ENCODE results near the gene LRRC3C. TPM values are rescaled to one million over a fixed set of nuclear protein-coding genes. Genes with fewer than 3 reads are reported as not detected.

The LRRC3C gene
- total RNA-seq, 1 experiment from 2014 or later = not detected

DNA sequence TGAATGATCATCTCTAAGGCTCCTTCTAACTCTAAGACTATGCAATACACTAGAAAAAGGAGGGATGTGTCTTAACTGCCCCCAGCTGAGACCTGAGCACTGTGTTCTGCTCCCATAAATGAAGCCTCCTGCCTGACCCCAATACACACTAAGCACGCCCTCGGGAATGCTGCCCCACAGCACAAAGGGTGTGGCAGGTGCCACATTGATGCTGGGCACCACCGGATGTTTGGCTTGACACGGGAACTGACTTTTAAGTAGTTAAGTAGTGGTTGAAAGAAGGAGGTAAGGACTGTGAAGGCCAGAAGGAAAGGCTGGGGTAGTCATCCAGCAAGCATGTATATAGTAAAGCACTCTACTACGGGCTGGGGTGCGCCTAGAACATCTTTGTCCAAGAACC is 39.2 kb downstream of the LRRC3C start:
- in situ Hi-C loops (cut with HindIII; ENCODE audit: low pct_unique_long_range_greater_than_20kb, low sequenced_read_pairs) = no loop called here
- DNase-seq (ENCODE audit: low read depth) = no peak

DNA sequence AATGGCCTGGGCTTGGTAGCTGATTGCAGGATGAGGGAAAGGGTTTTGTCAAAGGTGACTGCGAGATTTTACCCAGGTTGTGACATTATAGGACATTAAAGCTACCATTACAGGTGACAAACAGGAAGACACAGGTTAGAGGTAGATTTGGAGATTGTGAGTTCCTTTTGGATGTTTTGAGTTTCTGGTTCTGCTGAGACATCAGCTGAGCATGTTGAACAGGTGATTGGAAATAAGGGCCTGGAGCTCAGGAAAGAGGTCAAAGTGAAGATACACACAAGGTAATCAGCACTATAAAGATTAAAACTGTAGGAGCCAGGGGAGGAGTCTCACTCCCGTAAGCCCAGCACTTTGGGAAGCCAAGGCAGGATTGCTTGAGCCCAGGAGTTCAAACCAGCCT is 41.2 kb downstream of the LRRC3C start:
- in situ Hi-C loops (cut with HindIII; ENCODE audit: low pct_unique_long_range_greater_than_20kb, low sequenced_read_pairs) = no loop called here
- no peak for DNase-seq (ENCODE audit: low read depth)

DNA sequence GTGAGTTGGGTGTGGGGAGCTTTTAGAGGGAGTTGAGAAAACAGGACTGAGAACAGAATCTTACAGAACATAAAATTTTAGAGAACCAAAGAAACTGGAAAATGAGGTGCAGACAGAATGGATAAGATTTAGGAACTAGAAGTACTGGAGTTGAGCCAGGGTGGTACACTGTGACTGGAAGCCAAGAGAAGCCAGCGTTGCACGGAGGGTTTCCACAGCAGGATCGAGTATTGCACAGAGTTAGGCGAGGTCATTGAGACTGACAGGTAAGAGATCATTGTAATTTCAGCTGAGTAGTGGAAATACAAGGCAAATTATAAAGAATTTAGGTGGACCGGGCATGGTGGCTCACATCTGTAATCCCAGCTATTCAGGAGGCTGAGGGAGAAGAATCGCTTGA is 41.8 kb downstream of the LRRC3C start:
- DNase-seq (ENCODE audit: low read depth) = no peak
- in situ Hi-C loops (cut with HindIII; ENCODE audit: low pct_unique_long_range_greater_than_20kb, low sequenced_read_pairs) = no loop called here

DNA sequence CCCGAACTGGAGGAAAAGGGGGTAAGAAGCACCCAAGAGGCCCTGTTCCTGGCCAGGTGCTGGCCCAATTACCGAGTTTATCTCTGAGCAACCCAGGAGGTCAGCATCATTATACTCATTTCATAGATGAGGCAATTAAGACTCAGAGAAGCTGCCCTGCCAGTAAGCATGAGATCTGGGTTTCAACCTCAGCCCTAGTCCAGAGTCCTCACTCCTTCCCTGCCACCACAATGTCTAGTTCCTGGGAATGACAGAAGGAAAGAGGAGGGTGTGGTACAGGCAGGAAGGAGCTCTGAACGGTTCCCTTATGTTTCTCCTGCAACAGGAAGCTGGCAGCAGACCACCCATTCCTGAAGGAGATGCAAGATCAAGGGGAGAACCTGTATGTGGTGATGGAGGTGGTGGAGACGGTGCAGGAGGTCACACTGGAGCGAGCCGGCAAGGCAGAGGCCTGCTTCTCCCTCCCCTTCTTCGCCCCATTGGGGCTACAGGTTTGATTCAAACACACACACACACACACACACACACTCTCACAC is 42.7 kb downstream of the LRRC3C start:
- no peak for DNase-seq (ENCODE audit: low read depth)
- in situ Hi-C loops (cut with HindIII; ENCODE audit: low pct_unique_long_range_greater_than_20kb, low sequenced_read_pairs) = no loop called here

DNA sequence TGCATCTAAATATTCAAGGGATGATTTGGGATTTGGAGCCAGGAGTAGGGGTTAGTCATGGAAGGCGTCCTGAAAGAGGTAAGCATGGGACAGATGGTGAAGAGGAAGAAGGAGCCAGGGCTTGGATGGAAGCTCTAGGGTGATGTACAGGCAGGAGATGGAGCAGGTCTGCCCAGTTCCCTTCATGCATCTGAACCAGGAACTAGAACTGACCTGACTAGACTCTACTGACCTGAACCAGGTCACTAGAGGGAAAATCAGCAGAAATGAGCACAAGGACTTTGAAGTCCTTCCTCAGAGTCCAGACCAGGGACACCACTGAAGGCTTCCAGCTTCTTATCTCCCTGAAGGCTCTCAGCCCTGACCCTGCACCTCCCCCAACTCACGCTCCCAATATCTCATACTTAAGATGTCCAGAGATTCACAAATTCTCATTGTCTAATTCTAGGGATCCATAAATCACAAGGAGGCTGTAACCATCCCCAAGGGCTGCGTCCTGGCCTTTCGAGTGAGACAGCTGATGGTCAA is 43.6 kb downstream of the LRRC3C start:
- in situ Hi-C loops (cut with HindIII; ENCODE audit: low pct_unique_long_range_greater_than_20kb, low sequenced_read_pairs) = no loop called here
- DNase-seq (ENCODE audit: low read depth) = no peak

DNA sequence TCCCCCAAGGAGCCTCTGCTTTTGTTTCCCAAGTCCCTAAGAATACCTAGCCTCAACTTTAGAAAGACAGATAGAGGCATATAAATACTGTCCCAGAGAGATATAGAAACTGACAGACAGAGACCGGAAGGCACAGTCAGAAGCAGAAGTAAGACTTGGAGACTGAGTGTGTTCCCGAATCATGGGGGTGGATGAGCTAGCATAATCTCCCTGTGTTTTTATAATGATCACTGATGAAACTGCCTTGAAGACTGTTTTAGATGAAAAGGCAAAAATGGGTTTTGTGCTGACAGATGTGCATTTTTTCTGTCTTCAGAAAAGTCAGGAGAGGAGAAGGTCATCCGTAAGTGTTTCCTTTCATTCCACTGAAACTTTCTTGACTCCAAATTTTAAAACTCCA is 44.7 kb downstream of the LRRC3C start:
- DNase-seq (ENCODE audit: low read depth) = no peak
- in situ Hi-C loops (cut with HindIII; ENCODE audit: low pct_unique_long_range_greater_than_20kb, low sequenced_read_pairs) = no loop called here

DNA sequence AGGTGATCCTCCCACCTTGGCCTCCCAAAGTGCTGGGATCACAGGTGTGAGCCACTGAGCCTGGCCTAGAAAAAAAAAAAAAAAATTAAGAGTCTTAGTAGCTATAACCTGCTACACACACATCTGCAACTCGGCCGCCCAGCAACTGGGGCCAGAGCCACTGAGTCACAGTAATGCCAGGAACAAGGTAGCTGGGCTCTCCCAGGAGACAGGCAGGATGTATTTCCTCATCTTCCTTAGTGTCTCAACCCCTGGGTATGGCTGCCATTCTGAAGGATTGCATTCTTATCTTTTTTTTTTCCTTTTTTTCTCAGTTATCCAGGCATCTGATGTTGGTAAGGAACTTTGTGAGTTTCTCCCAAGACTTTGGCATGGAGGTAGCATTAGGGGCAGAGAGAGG is 46.0 kb downstream of the LRRC3C start:
- DNase-seq (ENCODE audit: low read depth) = no peak
- in situ Hi-C loops (cut with HindIII; ENCODE audit: low pct_unique_long_range_greater_than_20kb, low sequenced_read_pairs) = no loop called here

DNA sequence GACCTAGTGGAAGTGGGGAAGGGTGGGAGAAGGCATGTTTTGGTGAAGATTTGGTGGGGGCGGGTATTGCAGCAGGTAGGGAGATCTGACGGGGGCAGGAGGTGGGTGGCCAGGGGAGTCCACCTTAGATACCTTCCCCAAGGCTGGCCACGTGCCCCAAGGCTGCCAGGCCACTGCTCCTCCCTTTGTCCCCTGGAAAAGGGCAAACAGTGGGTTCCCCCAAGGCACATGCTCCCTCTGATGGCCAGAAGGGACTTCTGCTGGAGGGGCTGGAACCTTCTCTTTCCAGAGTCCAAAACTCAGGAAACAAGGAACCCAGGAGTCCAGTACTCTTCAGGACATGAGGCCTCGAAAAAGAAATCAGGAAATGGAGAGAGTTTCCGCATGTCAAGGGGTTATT is 46.9 kb downstream of the LRRC3C start:
- no peak for DNase-seq (ENCODE audit: low read depth)
- in situ Hi-C loops (cut with HindIII; ENCODE audit: low pct_unique_long_range_greater_than_20kb, low sequenced_read_pairs) = no loop called here

DNA sequence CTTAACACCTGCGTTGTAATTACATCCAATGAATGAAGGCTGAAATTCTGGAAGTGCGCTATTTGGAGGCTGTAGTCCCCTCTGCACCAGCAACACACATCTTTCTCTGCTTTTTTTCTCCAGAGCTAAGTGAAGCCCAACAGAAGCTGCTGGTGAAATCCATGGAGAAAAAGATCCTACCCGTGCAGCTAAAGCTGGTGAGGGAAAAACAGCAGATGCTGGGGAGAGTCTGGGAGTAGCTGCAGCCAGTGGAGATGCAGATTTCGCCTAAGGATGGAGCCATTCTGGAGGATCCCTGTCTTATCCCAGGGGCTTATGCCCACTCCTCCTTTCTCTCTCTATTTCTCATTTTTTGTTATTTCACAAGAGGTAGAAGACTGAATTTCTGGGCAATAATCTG is 48.3 kb downstream of the LRRC3C start:
- in situ Hi-C loops (cut with HindIII; ENCODE audit: low pct_unique_long_range_greater_than_20kb, low sequenced_read_pairs) = no loop called here

DNA sequence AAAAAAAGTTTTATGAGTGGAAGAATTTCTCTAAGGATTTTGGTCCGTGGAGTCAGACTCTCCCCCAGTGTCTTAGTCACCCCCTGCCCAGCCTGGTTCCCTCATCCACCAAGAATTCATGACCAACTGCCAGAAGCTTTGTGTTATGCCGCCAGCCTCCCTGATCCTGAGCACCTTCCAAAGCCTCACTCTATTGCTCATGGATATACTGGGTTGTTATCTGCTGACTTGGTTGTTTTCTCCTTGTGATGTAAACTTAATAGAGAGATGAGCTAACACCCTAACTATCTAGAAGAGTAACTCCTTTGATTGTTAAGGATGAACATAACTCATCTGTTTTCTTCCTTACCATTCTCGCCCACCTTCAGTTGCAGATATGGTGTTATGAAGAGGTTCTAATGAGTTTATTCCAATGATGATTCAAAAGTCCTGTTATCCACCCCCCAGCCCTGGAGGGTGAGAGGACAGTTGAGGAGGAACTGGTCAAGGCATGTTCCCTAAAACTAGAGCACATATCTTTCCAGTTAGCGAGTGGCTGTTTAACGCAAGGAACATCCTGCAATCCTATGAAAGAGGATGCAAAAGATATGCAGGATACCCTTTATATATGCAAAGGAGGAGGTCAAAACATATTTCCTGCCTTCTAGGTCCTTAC is 51.6 kb downstream of the LRRC3C start:
- no peak for DNase-seq (ENCODE audit: low read depth)
- in situ Hi-C loops (cut with HindIII; ENCODE audit: low pct_unique_long_range_greater_than_20kb, low sequenced_read_pairs) = no loop called here

More for the DNA sequence above, 48.3 kb downstream of the LRRC3C start:
- DNase-seq (ENCODE audit: low read depth) = no peak

DNA sequence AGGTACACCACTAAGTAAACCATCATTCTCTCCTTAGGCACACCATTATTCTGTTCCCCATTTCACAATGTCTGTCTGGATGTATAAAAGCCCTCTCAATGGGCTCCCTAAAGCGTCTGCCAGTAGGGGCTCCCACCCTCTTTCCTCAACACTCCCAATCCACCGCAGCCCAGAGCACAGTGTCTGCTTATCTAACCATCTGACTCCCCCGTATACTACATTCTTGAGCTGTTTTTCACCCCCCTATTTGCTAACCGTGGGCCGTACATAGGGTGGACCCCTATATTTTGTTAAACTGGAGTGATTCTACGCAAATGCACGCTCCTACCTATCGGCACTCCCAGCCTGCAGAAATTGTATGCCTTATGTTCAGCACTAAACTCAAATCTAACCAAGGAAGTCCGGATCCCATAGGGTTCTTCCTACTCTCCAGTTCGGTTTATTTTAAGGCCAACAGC is 52.4 kb downstream of the LRRC3C start:
- no peak for DNase-seq (ENCODE audit: low read depth)
- in situ Hi-C loops (cut with HindIII; ENCODE audit: low pct_unique_long_range_greater_than_20kb, low sequenced_read_pairs) = no loop called here

DNA sequence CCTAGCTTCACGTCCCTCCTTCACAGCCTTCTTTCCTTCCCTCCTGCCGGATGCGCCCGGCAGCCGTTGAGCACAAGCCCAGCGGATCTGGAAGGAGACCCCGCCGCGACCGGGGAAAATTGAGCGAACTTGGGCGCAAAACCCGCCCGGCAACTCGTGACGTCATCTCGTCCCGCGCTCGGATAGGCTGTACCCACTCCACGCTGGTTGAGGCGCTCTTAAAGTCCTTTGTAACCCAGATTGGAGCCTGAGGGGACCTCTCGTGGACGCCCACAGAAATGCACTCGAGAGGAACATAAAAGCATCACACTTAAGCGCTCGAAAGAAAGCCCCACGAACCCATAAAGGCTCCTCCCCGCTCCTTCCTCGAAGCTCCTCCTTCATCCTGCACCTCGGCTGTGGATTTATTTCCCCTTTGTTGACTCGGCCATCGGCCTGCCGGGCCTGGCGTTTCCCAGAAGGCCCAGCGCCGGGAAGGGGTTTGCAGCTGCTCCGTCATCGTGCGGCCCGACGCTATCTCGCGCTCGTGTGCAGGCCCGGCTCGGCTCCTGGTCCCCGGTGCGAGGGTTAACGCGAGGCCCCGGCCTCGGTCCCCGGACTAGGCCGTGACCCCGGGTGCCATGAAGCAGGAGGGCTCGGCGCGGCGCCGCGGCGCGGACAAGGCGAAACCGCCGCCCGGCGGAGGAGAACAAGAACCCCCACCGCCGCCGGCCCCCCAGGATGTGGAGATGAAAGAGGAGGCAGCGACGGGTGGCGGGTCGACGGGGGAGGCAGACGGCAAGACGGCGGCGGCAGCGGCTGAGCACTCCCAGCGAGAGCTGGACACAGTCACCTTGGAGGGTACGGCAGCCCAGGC is 53.0 kb downstream of the LRRC3C start, which contains the start of gene PSMD3:
Gene PSMD3 (plus strand): TSS at position 457 of the 856 bp plus-strand sequence. CDS start 164 bp downstream, at position 621.
- DNase-seq (ENCODE audit: low read depth) = peak; percentile 100
- in situ Hi-C loops (cut with HindIII; ENCODE audit: low pct_unique_long_range_greater_than_20kb, low sequenced_read_pairs) = no loop called here

DNA sequence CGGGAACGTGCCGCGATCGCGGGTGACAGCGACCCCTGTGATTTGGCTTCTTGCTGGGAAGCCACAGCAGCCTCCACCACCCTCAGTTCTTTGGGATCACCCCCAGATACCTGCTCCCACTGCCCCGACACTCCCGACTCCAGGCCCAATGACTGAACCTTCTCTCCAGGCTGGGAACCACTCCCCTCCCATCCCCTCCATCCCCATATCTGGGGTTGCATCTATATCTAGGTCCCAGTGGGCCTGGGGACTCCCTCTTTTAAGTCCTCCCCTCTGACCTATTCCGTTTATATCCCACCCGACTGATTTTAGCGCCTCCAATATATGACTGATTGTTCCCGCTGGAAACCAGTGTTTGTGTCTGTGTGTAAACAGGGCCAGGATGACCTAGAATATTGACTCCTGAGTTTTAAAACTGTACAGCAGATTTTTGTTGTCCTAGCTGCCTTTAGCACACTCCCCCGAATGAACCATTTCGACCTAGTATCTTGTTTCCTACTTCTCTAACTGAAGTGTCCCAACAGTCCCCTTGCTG is 53.7 kb downstream of the LRRC3C start:
- no peak for DNase-seq (ENCODE audit: low read depth)
- in situ Hi-C loops (cut with HindIII; ENCODE audit: low pct_unique_long_range_greater_than_20kb, low sequenced_read_pairs) = no loop called here

DNA sequence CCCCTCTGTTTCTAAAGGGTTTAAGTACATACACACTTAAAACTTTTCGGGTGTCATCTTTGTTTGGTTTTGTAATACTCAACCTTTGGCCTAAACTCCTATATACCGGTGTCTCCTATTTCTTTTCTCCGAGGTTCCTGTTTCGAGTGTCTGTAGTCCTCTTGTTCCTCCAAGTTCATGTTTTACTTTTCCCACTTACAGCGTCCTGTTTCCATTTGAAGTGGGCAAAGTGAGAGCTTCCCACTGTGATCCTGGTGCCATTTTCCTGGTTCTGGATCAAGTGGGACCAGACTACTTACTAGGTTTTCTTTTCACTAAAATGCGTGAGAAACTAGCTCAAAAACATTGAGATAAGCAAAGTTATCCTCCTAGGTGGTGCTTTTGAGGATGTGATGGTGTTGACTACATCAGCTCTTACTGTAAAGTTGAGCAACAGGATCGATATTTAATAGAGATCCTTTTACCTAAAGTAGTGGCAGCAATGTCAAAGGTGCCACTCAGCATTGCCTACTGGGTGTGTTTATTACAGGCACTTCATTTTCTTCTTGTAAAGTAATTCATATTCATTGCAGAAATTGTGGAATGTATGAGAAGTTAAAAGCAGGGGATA is 54.3 kb downstream of the LRRC3C start:
- in situ Hi-C loops (cut with HindIII; ENCODE audit: low pct_unique_long_range_greater_than_20kb, low sequenced_read_pairs) = no loop called here
- DNase-seq (ENCODE audit: low read depth) = no peak

DNA sequence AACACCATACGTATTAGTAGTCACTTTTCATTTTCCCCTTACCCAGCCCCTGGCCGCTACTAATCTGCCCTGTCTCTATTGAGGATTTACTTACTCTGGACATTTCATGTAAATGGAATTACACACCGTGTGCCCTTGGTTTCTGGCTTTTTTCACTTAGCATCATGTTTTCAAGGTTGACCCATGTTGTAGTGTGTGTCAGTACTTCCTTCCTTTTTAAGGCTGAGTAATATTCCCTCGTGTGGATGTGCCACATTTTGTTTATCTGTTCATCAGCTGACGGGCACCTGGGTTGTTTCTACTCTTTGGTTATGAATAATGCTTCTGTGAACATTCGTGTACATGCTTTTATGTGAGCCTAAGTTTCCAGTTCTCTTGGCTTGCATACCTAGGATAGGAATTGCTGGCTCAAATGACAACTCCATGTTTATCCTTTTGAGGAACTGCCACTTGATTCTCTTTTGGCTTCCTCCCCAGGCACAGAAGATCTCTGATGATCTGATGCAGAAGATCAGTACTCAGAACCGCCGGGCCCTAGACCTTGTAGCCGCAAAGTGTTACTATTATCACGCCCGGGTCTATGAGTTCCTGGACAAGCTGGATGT is 60.8 kb downstream of the LRRC3C start:
- DNase-seq (ENCODE audit: low read depth) = no peak
- in situ Hi-C loops (cut with HindIII; ENCODE audit: low pct_unique_long_range_greater_than_20kb, low sequenced_read_pairs) = no loop called here

DNA sequence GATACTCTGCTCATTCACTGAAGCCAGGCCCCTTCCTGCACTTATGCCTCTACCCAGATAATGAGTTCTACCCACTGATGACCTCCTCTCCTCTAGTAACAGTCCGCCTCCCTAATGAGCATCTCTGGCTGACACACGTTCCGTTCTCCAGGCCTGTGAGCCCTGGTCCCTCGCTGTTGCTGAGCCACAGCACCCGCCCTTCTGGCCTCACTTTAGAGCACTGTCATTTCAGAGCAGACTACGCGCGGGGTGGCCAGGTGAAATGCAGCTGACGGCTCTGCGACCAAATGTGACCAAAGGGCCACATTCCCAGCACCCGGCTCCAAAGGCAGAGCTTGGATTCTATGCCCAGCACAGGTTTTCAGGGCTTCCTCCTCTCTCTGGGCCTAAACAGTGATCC is 66.9 kb downstream of the LRRC3C start:
- DNase-seq (ENCODE audit: low read depth) = no peak
- in situ Hi-C loops (cut with HindIII; ENCODE audit: low pct_unique_long_range_greater_than_20kb, low sequenced_read_pairs) = no loop called here
